Osteoblast (primary cell): ENCODE results near the gene L3MBTL3. TPM values are rescaled to one million over a fixed set of nuclear protein-coding genes. Genes with fewer than 3 reads are reported as not detected.

Source experiments
- DNase-seq: peaks from one replicate; pipeline ENCODE4 v3.0.0; 2011; ENCODE audit warnings: low spot score, mixed read lengths; ENCODE audit not compliant: insufficient read length; ENCODE audit errors: missing footprints
- H2AFZ ChIP-seq: 2 replicates; pipeline ENCODE4 v1.6.0; 2011; ENCODE audit warnings: mild to moderate bottlenecking, low read length
- H3K27ac ChIP-seq: 2 replicates; pipeline ENCODE4 v1.5.1; 2011; ENCODE audit warnings: mild to moderate bottlenecking, low read depth, low read length, moderate library complexity
- H3K27me3 ChIP-seq: 2 replicates; pipeline ENCODE4 v1.6.0; 2012; ENCODE audit warnings: mild to moderate bottlenecking, control low read depth, inconsistent platforms, low read length, moderate library complexity; ENCODE audit not compliant: insufficient read depth
- H3K36me3 ChIP-seq: 2 replicates; pipeline ENCODE4 v1.5.1; 2011; ENCODE audit warnings: mild to moderate bottlenecking, low read length, control low read depth, moderate library complexity; ENCODE audit not compliant: insufficient read depth
- H3K4me1 ChIP-seq: 2 replicates; pipeline ENCODE4 v1.5.1; 2011; ENCODE audit warnings: mild to moderate bottlenecking, low read length, control low read depth, moderate library complexity; ENCODE audit not compliant: insufficient read depth
- H3K4me2 ChIP-seq: 2 replicates; pipeline ENCODE4 v1.6.0; 2011; ENCODE audit warnings: mild to moderate bottlenecking, low read length; ENCODE audit not compliant: insufficient read depth
- H3K4me3 ChIP-seq: fragments of 200-600 bp; sonication (generic); 3 replicates; pipeline ENCODE4 v1.5.1; 2012; ENCODE audit warnings: mild to moderate bottlenecking, low read length, inconsistent platforms; ENCODE audit not compliant: insufficient read depth
- H3K79me2 ChIP-seq: 2 replicates; pipeline ENCODE4 v1.6.0; 2012; ENCODE audit warnings: mild to moderate bottlenecking, low read length, control low read depth, inconsistent platforms; ENCODE audit not compliant: insufficient read depth
- H3K9me3 ChIP-seq: 2 replicates; pipeline ENCODE4 v1.5.1; 2011; ENCODE audit warnings: low read depth, low read length, control low read depth
- H4K20me1 ChIP-seq: 2 replicates; pipeline ENCODE4 v1.6.0; 2012; ENCODE audit warnings: mild to moderate bottlenecking, low read length, control low read depth; ENCODE audit not compliant: insufficient read depth
- CTCF ChIP-seq: IDR thresholded peaks from 2 replicates; pipeline ENCODE4 v1.5.1; 2011; ENCODE audit warnings: mild to moderate bottlenecking, low read depth, low read length, moderate library complexity; ENCODE audit errors: extremely low read depth
- total RNA-seq: library from RNA; depleted of rRNA; stranded (reverse); fragments of >200 nt; gene quantifications from 2 replicates; pipeline ENCODE4 v1.2.3, GENCODE V29; 2012

The L3MBTL3 gene
- total RNA-seq, 1 donor: 8.7 TPM

GRCh38 chr6:130070326-130070725 lies 51.9 kb downstream of the L3MBTL3 start:
- Histone ChIP-seq H3K36me3 (no peaks in the 10 kb centered on the region), H3K79me2 (no peaks in the 10 kb centered on the region), H3K4me1 (no peaks in the 10 kb centered on the region), H4K20me1 (no peaks in the 10 kb centered on the region), H3K4me3 (no peak overlapping the region), H3K4me2 (no peak overlapping the region), H3K27me3 (no peaks in the 10 kb centered on the region), H3K9me3 (no peaks in the 10 kb centered on the region), H2AFZ (no peak overlapping the region), H3K27ac (no peak overlapping the region)
- DNase-seq: no peak
- no peak for TF ChIP-seq CTCF

GRCh38 chr6:130070792-130071191 lies 52.4 kb downstream of the L3MBTL3 start:
- no peak overlapping the region for H3K4me3 ChIP-seq
- no peaks in the 10 kb centered on the region for H4K20me1 ChIP-seq
- no peak overlapping the region for H2AFZ ChIP-seq
- H3K79me2 ChIP-seq: no peaks in the 10 kb centered on the region
- no peak for TF ChIP-seq CTCF
- no peak overlapping the region for H3K4me2 ChIP-seq
- no peaks in the 10 kb centered on the region for H3K27me3 ChIP-seq
- H3K9me3 ChIP-seq: no peaks in the 10 kb centered on the region
- no peaks in the 10 kb centered on the region for H3K4me1 ChIP-seq
- no peaks in the 10 kb centered on the region for H3K36me3 ChIP-seq
- DNase-seq: no peak
- no peak overlapping the region for H3K27ac ChIP-seq

GRCh38 chr6:130075879-130076460 lies 57.6 kb downstream of the L3MBTL3 start:
- no peak for TF ChIP-seq CTCF
- Histone ChIP-seq H3K79me2 (no peaks in the 10 kb centered on the region), H3K9me3 (no peaks in the 10 kb centered on the region), H4K20me1 (no peaks in the 10 kb centered on the region), H3K4me1 (no peaks in the 10 kb centered on the region), H3K27me3 (no peaks in the 10 kb centered on the region), H3K27ac (no peak overlapping the region), H3K4me2 (no peak overlapping the region), H3K4me3 (no peak overlapping the region), H2AFZ (no peak overlapping the region), H3K36me3 (no peaks in the 10 kb centered on the region)
- DNase-seq: no peak

GRCh38 chr6:130076512-130076911 lies 58.1 kb downstream of the L3MBTL3 start:
- H3K36me3 ChIP-seq: no peaks in the 10 kb centered on the region
- no peak overlapping the region for H2AFZ ChIP-seq
- TF ChIP-seq CTCF: peak; percentile 25
- H3K4me3 ChIP-seq: no peak overlapping the region
- H4K20me1 ChIP-seq: no peaks in the 10 kb centered on the region
- H3K27me3 ChIP-seq: no peaks in the 10 kb centered on the region
- H3K27ac ChIP-seq: no peak overlapping the region
- H3K4me2 ChIP-seq: no peak overlapping the region
- no peaks in the 10 kb centered on the region for H3K9me3 ChIP-seq
- no peak for DNase-seq
- H3K4me1 ChIP-seq: no peaks in the 10 kb centered on the region
- H3K79me2 ChIP-seq: no peaks in the 10 kb centered on the region
